GM18868 (cell line): ENCODE results near the gene PACS2.

ENCODE experiments used
- ATAC-seq: cut with Tn5 transposase; IDR thresholded peaks from one replicate; pipeline ENCODE4 v1.9.1; 2021; ENCODE audit warnings: mild to moderate bottlenecking, moderate library complexity; ENCODE audit not compliant: unreplicated experiment

Gene PACS2

GRCh38 chr14:105366386-105367074 is 52.0 kb downstream of the PACS2 start:
- no peak for ATAC-seq

GRCh38 chr14:105367116-105368031 is 52.8 kb downstream of the PACS2 start:
- ATAC-seq, result no peak

- ATAC-seq, result no peak
Measured at GRCh38 chr14:105368032-105368417, 53.5 kb downstream of the PACS2 start.

GRCh38 chr14:105368426-105368825 is 53.9 kb downstream of the PACS2 start:
- no peak for ATAC-seq

- ATAC-seq, result no peak
Measured at GRCh38 chr14:105368910-105369652, 54.5 kb downstream of the PACS2 start.

GRCh38 chr14:105369653-105370040 is 55.1 kb downstream of the PACS2 start:
- no peak for ATAC-seq

GRCh38 chr14:105374389-105374788 is 59.8 kb downstream of the PACS2 start:
- no peak for ATAC-seq

- no peak for ATAC-seq
Measured at GRCh38 chr14:105375635-105376057, 61.1 kb downstream of the PACS2 start.

- no peak for ATAC-seq
Measured at GRCh38 chr14:105376521-105377440, 62.2 kb downstream of the PACS2 start.

- ATAC-seq, result no peak
Measured at GRCh38 chr14:105377555-105378182, 63.1 kb downstream of the PACS2 start.

GRCh38 chr14:105378199-105378598 is 63.7 kb downstream of the PACS2 start:
- ATAC-seq, result no peak

- ATAC-seq, result no peak
Measured at GRCh38 chr14:105378873-105379685, 64.5 kb downstream of the PACS2 start.

GRCh38 chr14:105379946-105380345 is 65.4 kb downstream of the PACS2 start:
- ATAC-seq, result no peak

- ATAC-seq, result no peak
Measured at GRCh38 chr14:105380756-105381155, 66.2 kb downstream of the PACS2 start.

- ATAC-seq, result no peak
Measured at GRCh38 chr14:105381446-105382342, 67.1 kb downstream of the PACS2 start.

- no peak for ATAC-seq
Measured at GRCh38 chr14:105382343-105383082, 68.0 kb downstream of the PACS2 start.

GRCh38 chr14:105383083-105383730 is 68.7 kb downstream of the PACS2 start:
- no peak for ATAC-seq
